ENCODE data around the gene SERPINA9. TPM values are rescaled to one million over a fixed set of nuclear protein-coding genes. Genes with fewer than 3 reads are reported as not detected.

SERPINA9 gene
- total RNA-seq, 2 experiments from 2014 or later: not detected

- Histone ChIP-seq H3K4me3 (ENCODE audit: low read depth, low read length, poor library complexity, severe bottlenecking) (no peak overlapping the region), H3K27ac (ENCODE audit: low read depth, low read length, poor library complexity, severe bottlenecking) (no peak overlapping the region), H3K36me3 (ENCODE audit: insufficient read depth, low read length) (no peaks in the 10 kb centered on the region), H3K9me3 (ENCODE audit: low read length) (no peaks in the 10 kb centered on the region), H3K4me1 (ENCODE audit: insufficient read depth, low read length, poor library complexity, severe bottlenecking) (no peaks in the 10 kb centered on the region), H3K79me2 (ENCODE audit: insufficient read depth, low read depth, low read length) (no peaks in the 10 kb centered on the region), H4K20me1 (ENCODE audit: insufficient read depth, low read length) (no peaks in the 10 kb centered on the region), H2AFZ (ENCODE audit: low read length) (no peak overlapping the region), H3K9me2 (ENCODE audit: insufficient read depth, low read length) (no peaks in the 10 kb centered on the region), H3K4me2 (ENCODE audit: low read length) (no peak overlapping the region)
- TF ChIP-seq EZH2phosphoT487 (IDR thresholded peaks at IDR 0.05; ENCODE audit: borderline replicate concordance, low read depth, low read length): no peak
- no peak for TF ChIP-seq CTCF (conservative IDR thresholded peaks at IDR 0.05; ENCODE audit: low read length)
- ChIA-PET CTCF (ENCODE audit: unreplicated experiment) (no interaction called here), POLR2A (no interaction called here)
- intact Hi-C loops (cut with micrococcal nuclease; ENCODE audit: unreplicated experiment): no loop called here
- no TSS peak for BruUV-seq (replicated peaks)
- no peak for DNase-seq (ENCODE audit: low spot score)
Observed at GRCh38 chr14:94467728-94468520, 8.1 kb downstream of the SERPINA9 start.

GRCh38 chr14:94466706-94467370 lies 9.2 kb downstream of the SERPINA9 start:
- ChIA-PET CTCF (ENCODE audit: unreplicated experiment) (no interaction called here), POLR2A (no interaction called here)
- Histone ChIP-seq H3K9me2 (ENCODE audit: insufficient read depth, low read length) (no peaks in the 10 kb centered on the region), H3K36me3 (ENCODE audit: insufficient read depth, low read length) (no peaks in the 10 kb centered on the region), H3K4me2 (ENCODE audit: low read length) (no peak overlapping the region), H3K27ac (ENCODE audit: low read depth, low read length, poor library complexity, severe bottlenecking) (no peak overlapping the region), H3K4me3 (ENCODE audit: low read depth, low read length, poor library complexity, severe bottlenecking) (no peak overlapping the region), H3K79me2 (ENCODE audit: insufficient read depth, low read depth, low read length) (no peaks in the 10 kb centered on the region), H3K9me3 (ENCODE audit: low read length) (no peaks in the 10 kb centered on the region), H4K20me1 (ENCODE audit: insufficient read depth, low read length) (no peaks in the 10 kb centered on the region), H2AFZ (ENCODE audit: low read length) (no peak overlapping the region), H3K4me1 (ENCODE audit: insufficient read depth, low read length, poor library complexity, severe bottlenecking) (no peaks in the 10 kb centered on the region)
- BruUV-seq (replicated peaks): no TSS peak
- intact Hi-C loops (cut with micrococcal nuclease; ENCODE audit: unreplicated experiment): no loop called here
- no peak for TF ChIP-seq EZH2phosphoT487 (IDR thresholded peaks at IDR 0.05; ENCODE audit: borderline replicate concordance, low read depth, low read length)
- no peak for DNase-seq (ENCODE audit: low spot score)

GRCh38 chr14:94465042-94465441 lies 11.0 kb downstream of the SERPINA9 start:
- Histone ChIP-seq H4K20me1 (ENCODE audit: insufficient read depth, low read length) (no peaks in the 10 kb centered on the region), H3K9me2 (ENCODE audit: insufficient read depth, low read length) (no peaks in the 10 kb centered on the region), H3K4me2 (ENCODE audit: low read length) (no peak overlapping the region), H3K27ac (ENCODE audit: low read depth, low read length, poor library complexity, severe bottlenecking) (no peak overlapping the region), H3K4me3 (ENCODE audit: low read depth, low read length, poor library complexity, severe bottlenecking) (no peak overlapping the region), H3K9me3 (ENCODE audit: low read length) (no peaks in the 10 kb centered on the region), H3K4me1 (ENCODE audit: insufficient read depth, low read length, poor library complexity, severe bottlenecking) (no peaks in the 10 kb centered on the region), H2AFZ (ENCODE audit: low read length) (no peak overlapping the region), H3K36me3 (ENCODE audit: insufficient read depth, low read length) (no peaks in the 10 kb centered on the region), H3K79me2 (ENCODE audit: insufficient read depth, low read depth, low read length) (no peaks in the 10 kb centered on the region)
- DNase-seq (ENCODE audit: low spot score): no peak
- intact Hi-C loops (cut with micrococcal nuclease; ENCODE audit: unreplicated experiment): no loop called here
- no TSS peak for BruUV-seq (replicated peaks)
- POLR2A ChIA-PET: no interaction called here
- CTCF ChIA-PET (ENCODE audit: unreplicated experiment): no interaction called here
- no peak for TF ChIP-seq EZH2phosphoT487 (IDR thresholded peaks at IDR 0.05; ENCODE audit: borderline replicate concordance, low read depth, low read length)
- TF ChIP-seq CTCF (conservative IDR thresholded peaks at IDR 0.05; ENCODE audit: low read length): no peak
